GM23338 (cell line): ENCODE data around the gene USF2. TPM values are rescaled to one million over a fixed set of nuclear protein-coding genes. Genes with fewer than 3 reads are reported as not detected.

Experiments used
- ATAC-seq: fragments of 200-7000 bp; cut with Tn5 transposase; 3 replicates; pipeline ENCODE4 v1.9.1; 2020
- DNase-seq: peaks from one replicate; pipeline ENCODE4 v3.0.0-alpha.2; 2015; ENCODE audit warnings: low spot score
- H2AFZ ChIP-seq: fragments of 200-600 bp; sonication (generic); 2 replicates; pipeline ENCODE4 v1.8.0; 2016; ENCODE audit warnings: antibody characterized with exemption, mild to moderate bottlenecking, moderate library complexity
- H3F3A ChIP-seq: fragments of 200-600 bp; sonication (generic); replicated peaks from 2 replicates; pipeline ENCODE4 v1.8.0; 2017; ENCODE audit warnings: antibody characterized with exemption, mixed run types, low read depth
- H3K27ac ChIP-seq: fragments of 200-600 bp; sonication (generic); 2 replicates; pipeline ENCODE4 v1.6.1; 2016; ENCODE audit warnings: low read depth
- H3K27me3 ChIP-seq: fragments of 200-600 bp; sonication (generic); 2 replicates; pipeline ENCODE4 v1.8.0; 2016; ENCODE audit warnings: mild to moderate bottlenecking, mixed run types, moderate library complexity; ENCODE audit not compliant: insufficient read depth
- H3K36me3 ChIP-seq: fragments of 200-600 bp; sonication (generic); 2 replicates; pipeline ENCODE4 v1.8.0; 2016; ENCODE audit warnings: mild to moderate bottlenecking; ENCODE audit not compliant: insufficient read depth
- H3K4me1 ChIP-seq: fragments of 200-600 bp; sonication (generic); 2 replicates; pipeline ENCODE4 v1.8.0; 2016; ENCODE audit warnings: mild to moderate bottlenecking, moderate library complexity; ENCODE audit not compliant: insufficient read depth
- H3K4me2 ChIP-seq: fragments of 200-600 bp; sonication (generic); 2 replicates; pipeline ENCODE4 v1.7.1; 2017; ENCODE audit warnings: mixed run types
- H3K4me3 ChIP-seq: fragments of 200-600 bp; sonication (generic); 2 replicates; pipeline ENCODE4 v1.6.1; 2016; ENCODE audit warnings: mixed run types
- H3K79me2 ChIP-seq: fragments of 200-600 bp; sonication (generic); replicated peaks from 2 replicates; pipeline ENCODE4 v1.8.0; 2017; ENCODE audit warnings: mild to moderate bottlenecking; ENCODE audit not compliant: insufficient read depth
- H3K9me2 ChIP-seq: fragments of 200-600 bp; sonication (generic); 2 replicates; pipeline ENCODE4 v1.8.0; 2017; ENCODE audit not compliant: insufficient read depth
- H4K20me1 ChIP-seq: fragments of 200-600 bp; sonication (generic); replicated peaks from 2 replicates; pipeline ENCODE4 v1.8.0; 2017; ENCODE audit warnings: mild to moderate bottlenecking; ENCODE audit not compliant: insufficient read depth
- H3K27ac Mint-ChIP-seq: 2 replicates; pipeline ENCODE4 v1.8.0; 2020; ENCODE audit warnings: inconsistent platforms, mild to moderate bottlenecking, moderate library complexity, mixed read lengths
- H3K27me3 Mint-ChIP-seq: 3 replicates; pipeline ENCODE4 v1.8.0; 2022; ENCODE audit warnings: low read depth, mild to moderate bottlenecking, moderate library complexity, mixed read lengths, inconsistent platforms; ENCODE audit not compliant: insufficient read depth, poor library complexity
- H3K36me3 Mint-ChIP-seq: 3 replicates; pipeline ENCODE4 v1.8.0; 2021; ENCODE audit warnings: low read depth, mild to moderate bottlenecking, inconsistent platforms, moderate library complexity, mixed read lengths
- H3K4me1 Mint-ChIP-seq: 3 replicates; pipeline ENCODE4 v1.8.0; 2020; ENCODE audit warnings: mild to moderate bottlenecking, inconsistent platforms, mixed read lengths
- H3K4me3 Mint-ChIP-seq: 3 replicates; pipeline ENCODE4 v1.8.0; 2021; ENCODE audit warnings: moderate library complexity, mild to moderate bottlenecking, inconsistent platforms, mixed read lengths
- H3K9me3 Mint-ChIP-seq: 3 replicates; pipeline ENCODE4 v1.8.0; 2020; ENCODE audit warnings: moderate library complexity, mild to moderate bottlenecking, inconsistent platforms, mixed read lengths
- CREB1 ChIP-seq: fragments of 250-450 bp; sonication (Bioruptor Pico); IDR thresholded peaks from 2 replicates; pipeline ENCODE4 v1.5.0; 2020; ENCODE audit warnings: low read depth, mild to moderate bottlenecking, moderate library complexity
- ETS1 ChIP-seq: IDR thresholded peaks from 2 replicates; pipeline ENCODE4 v1.6.1; 2016; ENCODE audit warnings: antibody characterized with exemption
- EZH2 ChIP-seq: fragments of 200-600 bp; sonication (generic); IDR thresholded peaks from one replicate; pipeline ENCODE4 v1.8.0; 2017; ENCODE audit warnings: antibody characterized with exemption, mild to moderate bottlenecking, low read depth; ENCODE audit not compliant: unreplicated experiment
- EZH2phosphoT487 ChIP-seq: fragments of 200-600 bp; sonication (generic); IDR thresholded peaks from one replicate; pipeline ENCODE4 v1.8.1; 2018; ENCODE audit warnings: antibody characterized with exemption; ENCODE audit not compliant: unreplicated experiment
- JUNB ChIP-seq: IDR thresholded peaks from one replicate; pipeline ENCODE4 v1.6.1; 2016; ENCODE audit warnings: antibody characterized with exemption; ENCODE audit not compliant: unreplicated experiment
- NANOG ChIP-seq: IDR thresholded peaks from 2 replicates; pipeline ENCODE4 v1.6.1; 2016; ENCODE audit warnings: antibody characterized with exemption, borderline replicate concordance
- POLR2AphosphoS5 ChIP-seq: IDR thresholded peaks from 2 replicates; pipeline ENCODE4 v1.6.1; 2016; ENCODE audit warnings: antibody characterized with exemption, low read depth
- REST ChIP-seq: IDR thresholded peaks from one replicate; pipeline ENCODE4 v1.6.1; 2018; ENCODE audit warnings: antibody characterized with exemption; ENCODE audit not compliant: unreplicated experiment
- STAT1 ChIP-seq: IDR thresholded peaks from one replicate; pipeline ENCODE4 v1.6.1; 2016; ENCODE audit warnings: antibody characterized with exemption; ENCODE audit not compliant: unreplicated experiment
- ZNF114 ChIP-seq: fragments of 250-450 bp; sonication (Bioruptor Pico); IDR thresholded peaks from 2 replicates; pipeline ENCODE4 v1.5.0; 2020; ENCODE audit warnings: mild to moderate bottlenecking, moderate library complexity
- ZNF331 ChIP-seq: fragments of 250-450 bp; sonication (Bioruptor Pico); IDR thresholded peaks from 2 replicates; pipeline ENCODE4 v1.5.0; 2020; ENCODE audit warnings: low read depth, mild to moderate bottlenecking, moderate library complexity
- ZNF462 ChIP-seq: fragments of 250-450 bp; sonication (Bioruptor Pico); IDR thresholded peaks from 2 replicates; pipeline ENCODE4 v1.5.0; 2020; ENCODE audit warnings: mild to moderate bottlenecking, moderate library complexity
- polyA plus RNA-seq: library from polyadenylated mRNA; unstranded; fragments of >200 nt; fragmentation: Nextera tagmentation; extraction: Ambion mirVana; gene quantifications from 2 replicates; pipeline ENCODE4 v1.2.1, GENCODE V29; 2016
- total RNA-seq: library from RNA; depleted of rRNA; stranded (reverse); fragments of >200 nt; shearing (Covaris generic); gene quantifications from 2 replicates; pipeline ENCODE4 v1.2.3, GENCODE V29; 2014

Gene USF2
- total and polyA plus RNA-seq, 2 experiments from 2014 or later = 28.9 to 60.5 TPM

- peaks cover 20% of the 10 kb centered on the region for H4K20me1 ChIP-seq
- peaks cover 26% of the 10 kb centered on the region for H3K79me2 ChIP-seq
- ATAC-seq (no peak), DNase-seq (no peak)
- no peaks in the 10 kb centered on the region for H3F3A ChIP-seq
- H3K4me1 Mint-ChIP-seq = peaks cover 32% of the 10 kb centered on the region
- H3K4me3 Mint-ChIP-seq = peak overlapping the region; percentile 95
- peak overlapping the region; percentile 74 for H3K4me2 ChIP-seq
- H3K9me2 ChIP-seq = no peaks in the 10 kb centered on the region
- peak overlapping the region; percentile 100 for H3K27ac Mint-ChIP-seq
- H3K36me3 ChIP-seq = peaks cover 8% of the 10 kb centered on the region
- peak overlapping the region; percentile 99; the same call in 1 of the 2 replicates for H3K27ac ChIP-seq
- no peaks in the 10 kb centered on the region for H3K27me3 ChIP-seq
- no peak overlapping the region for H2AFZ ChIP-seq
- H3K9me3 Mint-ChIP-seq = peaks cover 8% of the 10 kb centered on the region
- H3K36me3 Mint-ChIP-seq = peaks cover 31% of the 10 kb centered on the region
- H3K4me3 ChIP-seq = peak overlapping the region; percentile 83; the same call in 1 of the 2 replicates
- peaks cover 12% of the 10 kb centered on the region for H3K4me1 ChIP-seq
- H3K27me3 Mint-ChIP-seq = peaks cover 20% of the 10 kb centered on the region
- TF ChIP-seq CREB1 (CRISPR knock-in tag) = no peak
- no peak for TF ChIP-seq JUNB
- TF ChIP-seq REST = no peak
- TF ChIP-seq ZNF114 (CRISPR knock-in tag) = no peak
- no peak for TF ChIP-seq STAT1
- no peak for TF ChIP-seq ZNF331 (CRISPR knock-in tag)
- TF ChIP-seq EZH2 = no peak
- no peak for TF ChIP-seq ETS1
- TF ChIP-seq NANOG = no peak
- no peak for TF ChIP-seq EZH2phosphoT487
- TF ChIP-seq POLR2AphosphoS5 = no peak
- TF ChIP-seq ZNF462 = no peak
These were observed 22.2 kb upstream of the USF2 start for GRCh38 chr19:35246466-35247092.
